ENCODE measurements around the gene SLC8A1.

The SLC8A1 gene

DNA sequence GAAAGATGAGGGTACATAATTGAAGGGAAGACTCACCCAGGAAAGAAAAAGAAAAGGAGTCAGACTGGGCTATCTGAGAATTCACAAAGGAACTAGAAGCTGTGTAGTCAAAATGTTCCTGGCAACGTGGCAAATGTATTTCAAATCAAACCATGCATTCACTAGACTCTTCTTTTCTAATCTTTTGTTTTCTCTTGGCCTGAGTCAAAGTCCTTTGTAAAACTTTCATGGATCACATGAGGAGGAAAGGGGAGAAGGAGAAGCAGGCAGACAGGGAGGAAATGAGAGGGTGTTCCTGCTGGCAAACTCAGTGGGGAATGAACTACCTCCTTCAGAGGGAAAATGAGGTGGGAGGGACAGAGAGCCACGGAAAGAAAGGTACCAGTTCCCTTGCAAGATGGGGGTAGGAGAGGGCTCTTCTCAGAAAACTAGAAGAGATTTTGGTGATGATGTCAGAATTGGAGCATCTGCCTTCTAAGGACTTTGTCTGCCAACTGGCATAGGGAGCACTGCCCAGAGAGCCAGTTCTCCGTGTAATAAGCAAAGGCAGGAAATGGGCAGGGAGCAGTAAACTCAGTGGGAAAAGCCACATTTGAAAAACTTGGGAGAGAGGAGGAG, 51.4 kb downstream of the SLC8A1 start (continued):
- TF ChIP-seq, protein P1, sequence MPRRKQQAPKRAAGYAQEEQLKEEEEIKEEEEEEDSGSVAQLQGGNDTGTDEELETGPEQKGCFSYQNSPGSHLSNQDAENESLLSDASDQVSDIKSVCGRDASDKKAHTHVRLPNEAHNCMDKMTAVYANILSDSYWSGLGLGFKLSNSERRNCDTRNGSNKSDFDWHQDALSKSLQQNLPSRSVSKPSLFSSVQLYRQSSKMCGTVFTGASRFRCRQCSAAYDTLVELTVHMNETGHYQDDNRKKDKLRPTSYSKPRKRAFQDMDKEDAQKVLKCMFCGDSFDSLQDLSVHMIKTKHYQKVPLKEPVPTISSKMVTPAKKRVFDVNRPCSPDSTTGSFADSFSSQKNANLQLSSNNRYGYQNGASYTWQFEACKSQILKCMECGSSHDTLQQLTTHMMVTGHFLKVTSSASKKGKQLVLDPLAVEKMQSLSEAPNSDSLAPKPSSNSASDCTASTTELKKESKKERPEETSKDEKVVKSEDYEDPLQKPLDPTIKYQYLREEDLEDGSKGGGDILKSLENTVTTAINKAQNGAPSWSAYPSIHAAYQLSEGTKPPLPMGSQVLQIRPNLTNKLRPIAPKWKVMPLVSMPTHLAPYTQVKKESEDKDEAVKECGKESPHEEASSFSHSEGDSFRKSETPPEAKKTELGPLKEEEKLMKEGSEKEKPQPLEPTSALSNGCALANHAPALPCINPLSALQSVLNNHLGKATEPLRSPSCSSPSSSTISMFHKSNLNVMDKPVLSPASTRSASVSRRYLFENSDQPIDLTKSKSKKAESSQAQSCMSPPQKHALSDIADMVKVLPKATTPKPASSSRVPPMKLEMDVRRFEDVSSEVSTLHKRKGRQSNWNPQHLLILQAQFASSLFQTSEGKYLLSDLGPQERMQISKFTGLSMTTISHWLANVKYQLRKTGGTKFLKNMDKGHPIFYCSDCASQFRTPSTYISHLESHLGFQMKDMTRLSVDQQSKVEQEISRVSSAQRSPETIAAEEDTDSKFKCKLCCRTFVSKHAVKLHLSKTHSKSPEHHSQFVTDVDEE (CRISPR knock-in tag; IDR thresholded peaks at IDR 0.05), result no peak
- no peak for TF ChIP-seq GLIS3 (CRISPR knock-in tag; IDR thresholded peaks at IDR 0.05)

DNA sequence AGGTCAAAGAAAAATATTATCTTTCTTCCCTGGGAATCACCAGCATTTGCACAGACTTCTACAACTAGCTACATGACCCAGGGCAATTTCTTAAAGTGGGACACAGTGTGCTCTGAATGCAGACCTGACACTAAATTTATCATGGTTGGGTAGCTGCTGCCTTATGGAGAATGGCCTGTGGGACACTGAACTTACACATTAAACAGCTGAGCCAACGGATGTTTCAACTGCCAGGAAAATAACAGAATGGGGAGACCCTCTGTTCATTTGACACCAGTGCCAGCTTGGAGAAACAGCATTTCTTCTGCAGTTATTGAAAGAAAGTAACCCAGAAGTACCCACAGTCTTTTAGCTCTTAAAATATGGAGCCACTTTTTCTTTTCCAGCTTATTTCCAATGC, 54.1 kb downstream of the SLC8A1 start:
- TF ChIP-seq TOX (CRISPR knock-in tag; IDR thresholded peaks at IDR 0.05; ENCODE audit: borderline replicate concordance), result no peak
- TF ChIP-seq, protein P1 (CRISPR knock-in tag; IDR thresholded peaks at IDR 0.05), result no peak
- no peak for ATAC-seq

DNA sequence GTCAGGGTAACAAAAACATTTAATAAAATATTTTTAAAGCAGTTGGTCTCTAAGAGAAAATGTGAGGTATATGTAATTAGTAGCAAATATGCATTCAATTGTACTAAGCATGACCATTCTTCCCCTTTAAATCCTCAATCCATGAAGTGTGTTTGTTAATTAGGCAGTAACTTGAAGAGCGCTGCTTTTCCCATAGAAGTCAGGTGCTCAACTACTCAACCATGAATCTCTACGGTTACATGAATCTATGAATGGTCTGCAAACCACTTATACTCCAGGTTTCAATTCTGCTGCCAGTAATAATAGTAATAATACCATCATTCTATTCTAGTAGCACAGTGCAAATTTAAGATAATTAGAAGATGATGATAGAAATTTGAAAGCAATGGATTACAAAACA, 55.8 kb downstream of the SLC8A1 start:
- TF ChIP-seq CSDC2 (CRISPR knock-in tag; IDR thresholded peaks at IDR 0.05) (no peak), RARB (CRISPR knock-in tag; IDR thresholded peaks at IDR 0.05) (no peak), ZFP30 (CRISPR knock-in tag; IDR thresholded peaks at IDR 0.05) (no peak), ZC3H10 (CRISPR knock-in tag; IDR thresholded peaks at IDR 0.05) (no peak), ARNTL (CRISPR knock-in tag; IDR thresholded peaks at IDR 0.05; ENCODE audit: borderline replicate concordance, low read depth) (no peak), ZNF8 (CRISPR knock-in tag; IDR thresholded peaks at IDR 0.05) (no peak), TOX (CRISPR knock-in tag; IDR thresholded peaks at IDR 0.05; ENCODE audit: borderline replicate concordance) (no peak), ESRRG (CRISPR knock-in tag; IDR thresholded peaks at IDR 0.05) (no peak), PPARA (CRISPR knock-in tag; IDR thresholded peaks at IDR 0.05; ENCODE audit: borderline replicate concordance) (no peak), ZNF565 (CRISPR knock-in tag; conservative IDR thresholded peaks at IDR 0.05; ENCODE audit: low read depth) (no peak), GLIS3 (CRISPR knock-in tag; IDR thresholded peaks at IDR 0.05) (no peak), ZNF70 (CRISPR knock-in tag; IDR thresholded peaks at IDR 0.05) (no peak)
- TF ChIP-seq, protein P2, sequence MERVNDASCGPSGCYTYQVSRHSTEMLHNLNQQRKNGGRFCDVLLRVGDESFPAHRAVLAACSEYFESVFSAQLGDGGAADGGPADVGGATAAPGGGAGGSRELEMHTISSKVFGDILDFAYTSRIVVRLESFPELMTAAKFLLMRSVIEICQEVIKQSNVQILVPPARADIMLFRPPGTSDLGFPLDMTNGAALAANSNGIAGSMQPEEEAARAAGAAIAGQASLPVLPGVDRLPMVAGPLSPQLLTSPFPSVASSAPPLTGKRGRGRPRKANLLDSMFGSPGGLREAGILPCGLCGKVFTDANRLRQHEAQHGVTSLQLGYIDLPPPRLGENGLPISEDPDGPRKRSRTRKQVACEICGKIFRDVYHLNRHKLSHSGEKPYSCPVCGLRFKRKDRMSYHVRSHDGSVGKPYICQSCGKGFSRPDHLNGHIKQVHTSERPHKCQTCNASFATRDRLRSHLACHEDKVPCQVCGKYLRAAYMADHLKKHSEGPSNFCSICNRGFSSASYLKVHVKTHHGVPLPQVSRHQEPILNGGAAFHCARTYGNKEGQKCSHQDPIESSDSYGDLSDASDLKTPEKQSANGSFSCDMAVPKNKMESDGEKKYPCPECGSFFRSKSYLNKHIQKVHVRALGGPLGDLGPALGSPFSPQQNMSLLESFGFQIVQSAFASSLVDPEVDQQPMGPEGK (CRISPR knock-in tag; IDR thresholded peaks at IDR 0.05; ENCODE audit: borderline replicate concordance), result no peak
- TF ChIP-seq, protein P3, sequence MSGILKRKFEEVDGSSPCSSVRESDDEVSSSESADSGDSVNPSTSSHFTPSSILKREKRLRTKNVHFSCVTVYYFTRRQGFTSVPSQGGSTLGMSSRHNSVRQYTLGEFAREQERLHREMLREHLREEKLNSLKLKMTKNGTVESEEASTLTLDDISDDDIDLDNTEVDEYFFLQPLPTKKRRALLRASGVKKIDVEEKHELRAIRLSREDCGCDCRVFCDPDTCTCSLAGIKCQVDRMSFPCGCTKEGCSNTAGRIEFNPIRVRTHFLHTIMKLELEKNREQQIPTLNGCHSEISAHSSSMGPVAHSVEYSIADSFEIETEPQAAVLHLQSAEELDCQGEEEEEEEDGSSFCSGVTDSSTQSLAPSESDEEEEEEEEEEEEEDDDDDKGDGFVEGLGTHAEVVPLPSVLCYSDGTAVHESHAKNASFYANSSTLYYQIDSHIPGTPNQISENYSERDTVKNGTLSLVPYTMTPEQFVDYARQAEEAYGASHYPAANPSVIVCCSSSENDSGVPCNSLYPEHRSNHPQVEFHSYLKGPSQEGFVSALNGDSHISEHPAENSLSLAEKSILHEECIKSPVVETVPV (CRISPR knock-in tag; IDR thresholded peaks at IDR 0.05), result no peak
- TF ChIP-seq, protein P4, sequence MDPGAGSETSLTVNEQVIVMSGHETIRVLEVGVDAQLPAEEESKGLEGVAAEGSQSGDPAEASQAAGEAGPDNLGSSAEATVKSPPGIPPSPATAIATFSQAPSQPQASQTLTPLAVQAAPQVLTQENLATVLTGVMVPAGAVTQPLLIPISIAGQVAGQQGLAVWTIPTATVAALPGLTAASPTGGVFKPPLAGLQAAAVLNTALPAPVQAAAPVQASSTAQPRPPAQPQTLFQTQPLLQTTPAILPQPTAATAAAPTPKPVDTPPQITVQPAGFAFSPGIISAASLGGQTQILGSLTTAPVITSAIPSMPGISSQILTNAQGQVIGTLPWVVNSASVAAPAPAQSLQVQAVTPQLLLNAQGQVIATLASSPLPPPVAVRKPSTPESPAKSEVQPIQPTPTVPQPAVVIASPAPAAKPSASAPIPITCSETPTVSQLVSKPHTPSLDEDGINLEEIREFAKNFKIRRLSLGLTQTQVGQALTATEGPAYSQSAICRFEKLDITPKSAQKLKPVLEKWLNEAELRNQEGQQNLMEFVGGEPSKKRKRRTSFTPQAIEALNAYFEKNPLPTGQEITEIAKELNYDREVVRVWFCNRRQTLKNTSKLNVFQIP (CRISPR knock-in tag; IDR thresholded peaks at IDR 0.05; ENCODE audit: borderline replicate concordance, low read depth), result no peak
- ATAC-seq, result no peak

Measured in SK-N-SH treated with all-trans-retinoic acid at 6 μM for 48 hours (cell line).